Fibroblast of skin of scalp (primary cell): ENCODE measurements around the gene CSRP2.

ENCODE experiments used
- DNase-seq: peaks from one replicate; pipeline ENCODE4 v3.0.0-alpha.2; 2013

CSRP2 gene

DNA sequence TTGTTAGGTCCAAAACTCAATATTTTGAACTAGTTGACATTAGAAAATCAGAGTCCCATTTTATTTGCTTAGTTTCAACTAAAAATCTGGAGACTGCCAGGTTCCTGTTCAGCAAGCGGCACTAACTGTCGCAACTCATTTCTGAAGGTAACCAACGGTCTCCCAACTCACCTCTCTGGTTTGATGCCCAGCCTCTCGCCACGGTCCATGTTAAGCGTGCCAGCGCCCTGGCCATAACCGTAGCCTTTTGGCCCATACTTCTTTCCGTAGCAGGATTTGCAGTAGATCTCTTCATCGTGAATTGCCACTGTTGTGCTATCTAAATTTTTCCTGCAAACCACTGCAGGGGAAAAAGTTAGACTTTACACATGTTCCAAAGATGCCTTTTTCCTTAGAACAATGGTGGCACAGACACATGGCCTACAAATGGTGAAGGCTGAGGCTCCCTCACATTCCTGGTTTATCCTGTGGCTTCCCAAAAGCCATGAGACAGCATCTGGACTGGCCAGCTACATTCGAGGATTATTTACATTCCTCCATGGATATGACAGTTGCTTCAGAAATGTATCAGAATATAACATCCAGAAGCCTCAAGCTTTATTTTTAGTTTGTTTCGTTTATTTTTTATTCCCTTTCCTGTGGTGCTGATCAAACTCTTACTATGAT, 15.7 kb downstream of the CSRP2 start:
- peak; percentile 96 for DNase-seq

DNA sequence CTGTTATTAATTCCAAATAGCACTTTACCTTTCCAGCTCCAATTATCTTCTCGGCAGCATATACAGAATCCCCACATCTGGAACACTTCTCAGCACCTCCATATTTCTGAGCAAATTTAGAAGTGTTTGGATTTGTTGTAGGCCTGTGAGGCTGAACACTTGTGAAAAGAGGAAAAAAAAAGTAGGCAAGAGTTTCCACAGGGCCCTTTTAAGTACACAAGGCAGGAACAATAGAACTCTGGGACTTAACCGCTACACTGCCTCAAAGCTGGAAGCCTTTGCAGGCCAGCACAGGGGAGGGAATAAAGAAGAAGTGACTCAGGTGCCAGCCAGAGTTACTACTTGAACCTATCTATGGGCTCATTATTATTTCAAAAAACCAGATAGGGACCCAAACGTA, 18.6 kb downstream of the CSRP2 start:
- no peak for DNase-seq

DNA sequence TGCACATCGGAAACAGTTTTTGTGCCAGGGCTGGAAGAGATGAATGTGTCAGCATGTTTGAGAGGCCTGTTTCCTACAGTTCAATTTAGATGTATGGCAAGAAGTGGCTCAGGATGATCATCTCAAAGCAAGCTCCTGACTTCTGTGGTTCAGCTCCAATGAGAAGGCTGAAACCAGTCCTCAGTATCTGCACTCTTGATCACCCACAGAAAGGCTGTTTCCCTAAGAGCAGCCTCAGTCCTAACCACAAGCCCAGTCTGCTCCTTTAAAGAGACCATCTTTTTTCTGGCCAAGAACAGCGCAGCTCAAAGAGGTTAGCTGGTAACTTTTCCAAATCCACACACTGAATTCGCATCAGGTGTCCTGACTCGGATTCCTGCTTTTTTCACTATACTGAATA, 19.2 kb downstream of the CSRP2 start:
- no peak for DNase-seq

DNA sequence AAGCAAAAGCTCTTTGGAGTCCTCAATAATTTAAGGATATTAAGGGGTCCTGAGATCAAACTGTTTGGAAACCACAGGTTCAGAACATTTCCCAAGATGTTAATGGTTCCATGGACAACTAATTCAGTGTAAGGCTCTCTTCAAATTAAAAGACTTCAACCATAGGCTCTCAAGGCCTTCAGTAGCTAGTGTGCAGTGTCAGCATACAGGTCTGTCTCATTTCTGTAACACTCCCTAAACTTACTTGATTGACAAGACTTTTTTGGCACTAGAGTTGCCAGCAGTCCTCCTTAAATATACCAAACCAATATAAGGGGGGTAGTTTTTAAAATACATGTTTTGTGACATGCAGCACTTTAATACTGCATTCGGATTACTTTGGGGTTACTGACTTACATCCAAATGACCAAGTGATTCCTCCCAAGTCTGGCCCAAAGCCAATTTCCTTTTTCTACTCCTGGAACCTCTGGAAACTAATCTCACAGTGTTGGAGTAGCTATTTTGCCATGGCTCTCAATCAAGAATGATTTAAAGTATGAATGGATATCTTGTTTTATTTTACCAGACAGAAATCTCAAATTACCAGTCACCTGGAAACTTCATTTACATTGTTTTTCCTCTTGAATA, 22.7 kb downstream of the CSRP2 start:
- no peak for DNase-seq

- no peak for DNase-seq
Observed at GRCh38 chr12:76855271-76855670, 23.5 kb downstream of the CSRP2 start.

GRCh38 chr12:76852106-76852505, 26.7 kb downstream of the CSRP2 start:
- peak; percentile 47 for DNase-seq

DNA sequence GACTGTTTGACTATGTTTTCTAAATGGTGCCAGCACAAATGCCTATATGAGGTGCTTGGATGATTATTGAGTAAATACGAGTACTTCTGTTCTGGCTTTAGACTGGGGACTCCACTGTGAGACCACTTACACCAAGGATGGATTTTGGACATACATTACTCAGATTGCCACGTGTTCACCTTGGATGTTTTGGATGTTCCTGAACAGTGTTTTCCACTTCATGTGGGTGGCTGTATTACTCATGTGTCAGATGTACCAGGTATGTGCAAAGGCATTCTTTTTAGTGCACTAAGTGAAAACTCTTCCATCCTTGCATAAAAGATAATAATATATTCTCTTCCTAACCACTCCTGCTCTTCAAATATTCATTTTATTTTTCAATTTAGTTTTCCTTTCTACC, 30.7 kb downstream of the CSRP2 start:
- no peak for DNase-seq

DNA sequence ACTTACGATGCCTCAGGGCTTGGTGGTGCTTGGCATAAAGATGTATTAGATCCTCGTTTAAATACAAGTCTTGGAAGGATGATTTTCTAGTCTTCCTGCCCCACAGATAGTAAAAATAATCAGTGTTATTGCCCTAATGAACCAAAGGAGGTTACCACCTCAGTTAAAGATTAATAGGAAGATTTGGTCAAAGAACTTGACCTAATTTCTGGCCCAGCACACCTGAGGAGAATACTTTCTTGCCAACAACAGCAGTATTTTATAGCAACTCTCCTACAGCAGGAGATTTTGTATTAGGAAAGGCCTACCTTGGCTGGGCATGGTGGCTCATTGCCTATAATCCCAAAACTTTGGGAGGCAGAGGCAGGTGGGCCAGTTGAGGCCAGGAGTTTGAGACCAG, 31.6 kb downstream of the CSRP2 start:
- DNase-seq, result no peak

DNA sequence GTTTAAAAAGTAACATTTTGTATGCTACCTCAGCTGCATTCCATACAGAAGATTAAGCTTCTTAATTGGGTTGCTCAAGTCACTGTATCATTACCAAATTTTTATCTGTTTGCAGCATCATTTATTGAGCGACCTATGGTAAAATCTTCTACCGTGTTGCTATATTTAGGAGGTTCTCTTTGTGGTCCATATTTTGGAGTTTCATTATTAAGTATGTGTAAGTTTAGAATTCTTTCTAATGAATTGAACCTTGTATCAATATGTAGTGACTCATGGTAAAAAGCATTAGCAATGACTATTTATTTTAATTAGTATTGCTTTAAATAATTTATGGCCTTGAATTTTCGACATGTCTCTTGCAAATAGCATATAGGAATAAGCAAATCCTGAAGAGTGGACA, 42.2 kb downstream of the CSRP2 start:
- no peak for DNase-seq

DNA sequence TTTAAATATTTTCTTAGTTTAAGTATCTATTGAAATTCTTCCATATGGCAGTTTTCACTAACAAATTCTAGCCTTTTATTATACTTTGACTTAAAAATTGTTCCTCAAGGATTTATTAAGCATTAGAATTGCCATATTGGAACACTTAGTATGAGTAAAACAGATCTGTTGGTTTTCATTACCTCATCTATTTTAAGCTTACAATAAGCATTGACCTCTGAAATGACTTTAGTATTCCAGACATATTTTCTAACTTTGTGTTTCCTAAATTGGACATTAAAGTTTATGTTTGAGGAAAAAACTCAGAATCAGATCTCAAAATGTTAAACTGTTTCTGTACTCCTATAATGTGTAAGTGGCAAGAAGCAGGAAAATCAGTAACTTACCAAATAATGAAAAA, 48.4 kb downstream of the CSRP2 start:
- DNase-seq, result peak; percentile 14

- peak; percentile 48 for DNase-seq
Observed at GRCh38 chr12:76820888-76821482, 57.8 kb downstream of the CSRP2 start.

- no peak for DNase-seq
Observed at GRCh38 chr12:76813972-76814371, 64.8 kb downstream of the CSRP2 start.

GRCh38 chr12:76813265-76813664, 65.6 kb downstream of the CSRP2 start:
- peak; percentile 2 for DNase-seq

DNA sequence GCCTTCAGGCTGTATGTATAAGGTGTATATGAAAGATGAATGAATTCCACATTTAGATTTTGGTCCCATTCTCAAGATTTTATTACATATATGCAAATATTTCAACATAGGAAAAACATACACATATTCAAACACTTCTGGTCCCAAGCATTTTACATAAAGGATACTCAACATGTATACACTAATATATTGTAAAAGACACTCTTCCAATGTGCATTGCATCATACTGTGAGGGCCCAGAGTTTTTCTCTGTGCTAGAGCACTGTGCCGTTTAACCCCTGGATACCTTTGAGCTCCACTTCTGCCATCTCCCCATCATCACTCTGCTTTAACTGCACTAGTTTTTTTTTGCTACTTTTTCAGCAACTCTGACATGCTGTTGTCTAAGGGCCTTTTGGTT, 66.8 kb downstream of the CSRP2 start:
- no peak for DNase-seq

DNA sequence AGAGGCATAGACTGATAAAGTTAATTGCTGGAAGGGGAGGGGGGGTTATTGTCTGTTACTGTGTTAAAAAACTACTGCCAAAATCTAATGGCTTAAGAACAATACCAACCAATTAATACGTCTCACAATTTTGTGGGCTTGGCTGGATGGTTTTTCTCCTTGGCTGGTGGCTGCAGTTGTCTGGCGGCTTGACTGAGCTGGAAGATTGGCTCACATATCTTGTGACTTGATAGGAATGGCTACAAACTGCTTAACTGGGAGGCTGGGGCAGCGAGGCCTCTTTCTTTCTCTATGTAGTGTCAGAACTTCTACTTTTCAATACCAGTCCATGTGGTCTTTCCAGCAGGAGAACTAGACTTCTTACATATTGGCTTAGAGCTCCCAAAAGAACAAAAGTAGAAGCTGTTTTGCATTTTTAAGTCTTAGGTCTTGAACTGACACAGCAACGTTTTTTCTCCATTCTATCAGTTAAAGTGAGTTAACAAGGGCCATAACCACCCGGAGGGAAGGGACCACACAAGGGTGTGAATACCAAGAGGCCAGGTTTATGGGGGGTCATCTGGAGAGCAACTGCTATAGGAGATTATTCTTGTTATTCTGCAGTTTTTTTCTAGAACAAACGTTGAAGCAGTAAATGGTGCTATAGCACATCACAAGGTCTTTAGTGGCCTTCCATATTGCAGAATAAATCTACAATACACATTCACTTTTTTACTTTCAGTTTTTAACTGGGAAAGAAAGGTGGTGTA, 68.0 kb downstream of the CSRP2 start:
- no peak for DNase-seq
